ENCODE results near the gene UACA. TPM values are rescaled to one million over a fixed set of nuclear protein-coding genes. Genes with fewer than 3 reads are reported as not detected.

The UACA gene
- total RNA-seq, 4 donors from 2014 or later = 83.2 to 154 (median 107) TPM

GRCh38 chr15:70722266-70723121, 40.9 kb downstream of the UACA start:
- TF ChIP-seq, protein P1, sequence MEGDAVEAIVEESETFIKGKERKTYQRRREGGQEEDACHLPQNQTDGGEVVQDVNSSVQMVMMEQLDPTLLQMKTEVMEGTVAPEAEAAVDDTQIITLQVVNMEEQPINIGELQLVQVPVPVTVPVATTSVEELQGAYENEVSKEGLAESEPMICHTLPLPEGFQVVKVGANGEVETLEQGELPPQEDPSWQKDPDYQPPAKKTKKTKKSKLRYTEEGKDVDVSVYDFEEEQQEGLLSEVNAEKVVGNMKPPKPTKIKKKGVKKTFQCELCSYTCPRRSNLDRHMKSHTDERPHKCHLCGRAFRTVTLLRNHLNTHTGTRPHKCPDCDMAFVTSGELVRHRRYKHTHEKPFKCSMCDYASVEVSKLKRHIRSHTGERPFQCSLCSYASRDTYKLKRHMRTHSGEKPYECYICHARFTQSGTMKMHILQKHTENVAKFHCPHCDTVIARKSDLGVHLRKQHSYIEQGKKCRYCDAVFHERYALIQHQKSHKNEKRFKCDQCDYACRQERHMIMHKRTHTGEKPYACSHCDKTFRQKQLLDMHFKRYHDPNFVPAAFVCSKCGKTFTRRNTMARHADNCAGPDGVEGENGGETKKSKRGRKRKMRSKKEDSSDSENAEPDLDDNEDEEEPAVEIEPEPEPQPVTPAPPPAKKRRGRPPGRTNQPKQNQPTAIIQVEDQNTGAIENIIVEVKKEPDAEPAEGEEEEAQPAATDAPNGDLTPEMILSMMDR (IDR thresholded peaks at IDR 0.05; ENCODE audit: low read depth) = no peak

DNA sequence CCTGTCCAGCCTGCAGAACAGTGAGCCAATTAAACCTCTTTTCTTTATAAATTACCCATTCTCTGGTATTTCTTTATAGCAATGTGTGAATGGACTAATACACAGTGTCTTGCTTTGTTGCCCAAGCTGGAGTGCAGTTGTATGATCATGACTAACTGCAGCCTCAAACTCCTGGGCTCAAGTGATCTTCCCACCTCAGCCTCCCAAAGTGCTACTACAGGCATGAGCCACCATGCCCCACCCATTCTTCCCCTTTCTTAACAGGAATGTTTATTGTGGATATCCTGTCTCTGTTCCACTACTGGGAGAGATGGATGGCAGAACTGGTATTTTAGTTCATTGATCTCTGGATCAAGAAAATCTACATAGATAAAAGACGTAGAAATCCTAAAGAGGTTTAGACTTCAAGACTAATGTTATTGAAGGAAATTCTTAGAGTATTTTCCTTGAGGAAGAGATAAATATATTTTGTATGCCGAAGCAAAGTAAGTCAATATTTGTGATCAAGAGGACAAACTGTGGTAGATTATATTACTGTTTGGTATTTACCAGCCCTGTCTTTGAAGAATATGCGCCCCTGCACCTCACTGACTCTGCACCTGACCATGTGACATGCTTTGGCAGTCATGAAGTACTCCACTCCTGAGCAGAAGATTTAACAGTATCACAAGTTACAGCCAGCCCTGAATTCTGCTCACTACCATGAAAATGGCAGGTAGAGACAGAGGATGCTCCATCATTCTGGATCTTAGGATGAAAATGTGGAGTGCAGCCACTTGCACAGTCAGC, 42.9 kb downstream of the UACA start:
- TF ChIP-seq, protein P1 (IDR thresholded peaks at IDR 0.05; ENCODE audit: low read depth) = no peak

- TF ChIP-seq, protein P1 (IDR thresholded peaks at IDR 0.05; ENCODE audit: low read depth) = no peak
Measured at GRCh38 chr15:70717237-70717793, 46.0 kb downstream of the UACA start.

GRCh38 chr15:70715840-70716485, 47.4 kb downstream of the UACA start:
- TF ChIP-seq, protein P1 (IDR thresholded peaks at IDR 0.05; ENCODE audit: low read depth) = no peak

DNA sequence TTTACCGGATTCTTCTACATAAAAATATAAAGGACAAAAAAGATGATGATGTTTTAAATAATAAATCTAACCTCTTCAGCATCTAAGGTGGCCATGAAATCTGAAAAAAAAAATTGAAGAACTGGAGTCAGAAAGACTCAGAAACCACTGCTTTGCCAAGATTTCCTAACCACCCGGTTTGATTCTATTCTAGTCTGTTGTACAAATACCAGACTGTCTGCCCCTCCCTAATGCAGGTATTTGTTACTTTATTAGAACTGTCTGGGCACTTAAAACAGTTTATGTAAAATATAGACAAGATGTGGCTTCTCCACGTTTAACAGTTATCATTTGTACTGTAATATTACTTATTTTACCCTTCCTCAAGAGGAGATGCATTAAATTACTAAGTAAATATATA, 48.8 kb downstream of the UACA start:
- TF ChIP-seq, protein P1 (IDR thresholded peaks at IDR 0.05; ENCODE audit: low read depth) = no peak

DNA sequence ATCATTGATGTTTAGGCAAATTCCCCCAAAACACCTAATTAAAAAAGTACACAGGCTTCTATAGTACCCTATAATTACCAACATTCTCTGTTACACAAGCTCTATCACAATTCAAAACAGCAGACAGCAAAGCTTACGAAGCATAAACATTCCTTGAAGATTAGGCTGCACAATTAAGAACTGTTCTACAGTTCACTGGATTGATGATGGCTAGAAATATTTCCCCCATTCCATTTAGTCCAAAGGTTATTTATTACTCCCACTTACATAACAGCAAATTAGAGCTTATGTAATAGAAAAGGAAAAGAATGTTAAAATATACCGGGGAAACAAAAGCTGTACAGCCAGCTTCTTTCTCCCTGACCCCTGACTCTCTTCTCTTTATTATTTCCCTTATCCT, 49.3 kb downstream of the UACA start:
- TF ChIP-seq, protein P1 (IDR thresholded peaks at IDR 0.05; ENCODE audit: low read depth) = no peak
